ENCODE measurements around the gene CDRT15.
"Not testable (repeated sequence)": the region's sequence is repeated elsewhere in the genome, so short reads cannot be mapped to it uniquely, and the experiment has no call there.

The CDRT15 gene

GRCh38 chr17:14245629-14246028 is 9.0 kb upstream of the CDRT15 start:
- Histone ChIP-seq H3K27ac (replicated peaks; ENCODE audit: low read length) (no peak overlapping the region), H3K4ac (ENCODE audit: low read length) (no peak overlapping the region), H4K91ac (ENCODE audit: low read depth, low read length, poor library complexity) (no peak overlapping the region), H2AK5ac (ENCODE audit: low read depth, low read length) (no peak overlapping the region), H3K9me3 (replicated peaks in 1 of 2; ENCODE audit: control insufficient read depth in 2 of 2, insufficient read depth in 1 of 2, low read depth in 1 of 2, low read length in 2 of 2) (no peaks in the 10 kb centered on the region), H2AFZ (ENCODE audit: low read length) (no peak overlapping the region), H3K4me1 (ENCODE audit: control insufficient read depth in 2 of 2, insufficient read depth in 1 of 2, low read depth in 1 of 2, low read length in 2 of 2) (peaks cover 0 to 3% of the 10 kb centered on the region in 2 donors), H3K27me3 (ENCODE audit: control insufficient read depth in 3 of 3, insufficient read depth in 3 of 3, low read depth in 1 of 3, low read length in 3 of 3) (no peaks in the 10 kb centered on the region), H3K9ac (ENCODE audit: low read depth, low read length, poor library complexity) (no peak overlapping the region), H2BK12ac (ENCODE audit: low read length) (no peak overlapping the region), H3K23ac (ENCODE audit: low read depth, low read length, poor library complexity) (no peak overlapping the region), H2BK5ac (ENCODE audit: low read length) (no peak overlapping the region), H2BK15ac (ENCODE audit: low read length) (no peak overlapping the region), H4K8ac (ENCODE audit: low read depth, low read length) (no peak overlapping the region), H3K4me2 (ENCODE audit: insufficient read depth, low read length, poor library complexity, severe bottlenecking) (no peak overlapping the region), H2BK120ac (ENCODE audit: low read depth, low read length) (no peak overlapping the region), H3K36me3 (replicated peaks in 1 of 2; ENCODE audit: control insufficient read depth in 2 of 2, insufficient read depth in 2 of 2, low read length in 2 of 2) (no peaks in the 10 kb centered on the region), H3K4me3 (ENCODE audit: low read length in 2 of 2) (no peak overlapping the region), H3K14ac (ENCODE audit: low read length) (no peak overlapping the region), H3K79me1 (ENCODE audit: low read depth, low read length) (no peaks in the 10 kb centered on the region), H3K18ac (ENCODE audit: low read length) (no peak overlapping the region)
- DNase-seq (ENCODE audit: low spot score) = no peak
- no CpG with 5 or more reads among the region's 3 CpGs for WGBS, 2 donors (ENCODE audit: extremely low coverage in 2 of 2, insufficient read length in 2 of 2, insufficient replicate concordance in 1 of 2)

DNA sequence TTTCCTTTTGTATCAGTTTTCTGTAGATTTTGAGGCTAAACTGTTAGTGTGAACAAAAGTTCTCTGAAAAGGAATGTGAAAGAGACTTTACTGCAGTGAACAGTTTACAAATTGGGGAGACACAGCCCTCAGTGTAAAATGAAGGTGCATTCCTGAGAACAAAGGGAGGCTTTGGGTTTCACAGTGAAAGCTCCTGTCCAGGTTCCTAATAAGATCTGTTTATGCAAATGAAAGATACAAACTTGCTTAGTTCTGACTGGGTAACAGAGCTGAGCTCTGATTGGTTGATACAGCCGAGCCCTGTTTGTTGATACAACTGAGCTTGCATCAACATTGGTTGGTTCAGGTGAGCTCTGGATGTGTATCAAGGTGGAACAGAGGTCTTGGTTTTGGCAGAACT is 8.3 kb upstream of the CDRT15 start:
- DNase-seq (ENCODE audit: low spot score) = peak; percentile 54
- no peak overlapping the region for H3K27ac ChIP-seq (replicated peaks; ENCODE audit: low read length)
- peak overlapping the region; percentile 0 for H2AFZ ChIP-seq (ENCODE audit: low read length)
- no peak overlapping the region for H2BK15ac ChIP-seq (ENCODE audit: low read length)
- H2BK12ac ChIP-seq (ENCODE audit: low read length) = no peak overlapping the region
- no peak overlapping the region for H3K4me2 ChIP-seq (ENCODE audit: insufficient read depth, low read length, poor library complexity, severe bottlenecking)
- no peaks in the 10 kb centered on the region for H3K79me1 ChIP-seq (ENCODE audit: low read depth, low read length)
- H4K91ac ChIP-seq (ENCODE audit: low read depth, low read length, poor library complexity) = no peak overlapping the region
- no peak overlapping the region for H2BK120ac ChIP-seq (ENCODE audit: low read depth, low read length)
- H3K4me3 ChIP-seq (ENCODE audit: low read length in 2 of 2) = no peak overlapping the region
- H3K18ac ChIP-seq (ENCODE audit: low read length) = no peak overlapping the region
- no peak overlapping the region for H2BK5ac ChIP-seq (ENCODE audit: low read length)
- H3K9me3 ChIP-seq (replicated peaks in 1 of 2; ENCODE audit: control insufficient read depth in 2 of 2, insufficient read depth in 1 of 2, low read depth in 1 of 2, low read length in 2 of 2) = no peaks in the 10 kb centered on the region
- WGBS, 2 donors (ENCODE audit: extremely low coverage in 2 of 2, insufficient read length in 2 of 2, insufficient replicate concordance in 1 of 2) = no CpG with 5 or more reads among the region's 1 CpG
- no peak overlapping the region for H3K9ac ChIP-seq (ENCODE audit: low read depth, low read length, poor library complexity)
- no peak overlapping the region for H2AK5ac ChIP-seq (ENCODE audit: low read depth, low read length)
- H3K23ac ChIP-seq (ENCODE audit: low read depth, low read length, poor library complexity) = no peak overlapping the region
- H4K8ac ChIP-seq (ENCODE audit: low read depth, low read length) = no peak overlapping the region
- H3K14ac ChIP-seq (ENCODE audit: low read length) = no peak overlapping the region
- H3K27me3 ChIP-seq (ENCODE audit: control insufficient read depth in 3 of 3, insufficient read depth in 3 of 3, low read depth in 1 of 3, low read length in 3 of 3) = no peaks in the 10 kb centered on the region
- H3K4me1 ChIP-seq (ENCODE audit: control insufficient read depth in 2 of 2, insufficient read depth in 1 of 2, low read depth in 1 of 2, low read length in 2 of 2) = peaks cover 0 to 3% of the 10 kb centered on the region in 2 donors
- H3K4ac ChIP-seq (ENCODE audit: low read length) = no peak overlapping the region
- no peaks in the 10 kb centered on the region for H3K36me3 ChIP-seq (replicated peaks in 1 of 2; ENCODE audit: control insufficient read depth in 2 of 2, insufficient read depth in 2 of 2, low read length in 2 of 2)

- not testable (repeated sequence) for H3K4me3 ChIP-seq (ENCODE audit: low read length in 2 of 2); H3K36me3 ChIP-seq (replicated peaks in 1 of 2; ENCODE audit: control insufficient read depth in 2 of 2, insufficient read depth in 2 of 2, low read length in 2 of 2); H2BK12ac ChIP-seq (ENCODE audit: low read length); H2BK5ac ChIP-seq (ENCODE audit: low read length); H4K91ac ChIP-seq (ENCODE audit: low read depth, low read length, poor library complexity); H3K27ac ChIP-seq (replicated peaks; ENCODE audit: low read length); H3K14ac ChIP-seq (ENCODE audit: low read length); H3K9ac ChIP-seq (ENCODE audit: low read depth, low read length, poor library complexity); DNase-seq (ENCODE audit: low spot score); H3K4me2 ChIP-seq (ENCODE audit: insufficient read depth, low read length, poor library complexity, severe bottlenecking); H3K9me3 ChIP-seq (replicated peaks in 1 of 2; ENCODE audit: control insufficient read depth in 2 of 2, insufficient read depth in 1 of 2, low read depth in 1 of 2, low read length in 2 of 2); H3K4ac ChIP-seq (ENCODE audit: low read length); H3K18ac ChIP-seq (ENCODE audit: low read length); H3K4me1 ChIP-seq (ENCODE audit: control insufficient read depth in 2 of 2, insufficient read depth in 1 of 2, low read depth in 1 of 2, low read length in 2 of 2); H2AFZ ChIP-seq (ENCODE audit: low read length); H4K8ac ChIP-seq (ENCODE audit: low read depth, low read length); H2BK120ac ChIP-seq (ENCODE audit: low read depth, low read length); H2AK5ac ChIP-seq (ENCODE audit: low read depth, low read length); H2BK15ac ChIP-seq (ENCODE audit: low read length); H3K23ac ChIP-seq (ENCODE audit: low read depth, low read length, poor library complexity); H3K27me3 ChIP-seq (ENCODE audit: control insufficient read depth in 3 of 3, insufficient read depth in 3 of 3, low read depth in 1 of 3, low read length in 3 of 3); H3K79me1 ChIP-seq (ENCODE audit: low read depth, low read length)
- no CpG with 5 or more reads among the region's 5 CpGs for WGBS, 2 donors (ENCODE audit: extremely low coverage in 2 of 2, insufficient read length in 2 of 2, insufficient replicate concordance in 1 of 2)
Measured at GRCh38 chr17:14239271-14239670, 2.6 kb upstream of the CDRT15 start.

DNA sequence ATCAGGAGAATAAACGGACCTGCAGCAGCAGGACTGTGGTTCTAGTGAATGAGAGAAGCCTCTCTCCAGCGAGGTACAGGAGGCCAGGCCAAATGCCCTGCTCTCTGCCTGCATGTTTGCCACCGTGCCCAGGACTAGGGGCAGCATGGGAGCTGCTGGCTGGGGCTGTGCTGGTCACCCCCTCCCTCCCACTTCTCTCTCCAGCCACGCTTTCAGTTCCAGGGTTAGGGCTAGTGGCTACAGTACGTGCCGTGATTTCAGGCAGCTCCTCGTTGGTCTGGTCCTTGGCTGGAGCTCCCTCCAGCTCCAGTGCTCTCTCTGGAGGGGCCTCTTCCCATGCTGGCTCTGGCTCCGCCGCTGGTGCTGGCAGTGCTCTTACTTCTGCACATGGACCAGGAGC is 630 bp downstream of the CDRT15 start:
- H3K4me3 ChIP-seq (ENCODE audit: low read length in 2 of 2); H2BK120ac ChIP-seq (ENCODE audit: low read depth, low read length): not testable (repeated sequence)

More for the DNA sequence above, 630 bp downstream of the CDRT15 start:
- not testable (repeated sequence) for H2BK5ac ChIP-seq (ENCODE audit: low read length); H3K4me1 ChIP-seq (ENCODE audit: control insufficient read depth in 2 of 2, insufficient read depth in 1 of 2, low read depth in 1 of 2, low read length in 2 of 2); H4K8ac ChIP-seq (ENCODE audit: low read depth, low read length); H3K9me3 ChIP-seq (replicated peaks in 1 of 2; ENCODE audit: control insufficient read depth in 2 of 2, insufficient read depth in 1 of 2, low read depth in 1 of 2, low read length in 2 of 2); H3K4ac ChIP-seq (ENCODE audit: low read length); H3K4me2 ChIP-seq (ENCODE audit: insufficient read depth, low read length, poor library complexity, severe bottlenecking); H2BK12ac ChIP-seq (ENCODE audit: low read length); H2AK5ac ChIP-seq (ENCODE audit: low read depth, low read length); H3K18ac ChIP-seq (ENCODE audit: low read length); H3K14ac ChIP-seq (ENCODE audit: low read length); H3K79me1 ChIP-seq (ENCODE audit: low read depth, low read length); H3K23ac ChIP-seq (ENCODE audit: low read depth, low read length, poor library complexity); H4K91ac ChIP-seq (ENCODE audit: low read depth, low read length, poor library complexity); DNase-seq (ENCODE audit: low spot score); H3K27ac ChIP-seq (replicated peaks; ENCODE audit: low read length); H3K36me3 ChIP-seq (replicated peaks in 1 of 2; ENCODE audit: control insufficient read depth in 2 of 2, insufficient read depth in 2 of 2, low read length in 2 of 2); H2AFZ ChIP-seq (ENCODE audit: low read length); H3K27me3 ChIP-seq (ENCODE audit: control insufficient read depth in 3 of 3, insufficient read depth in 3 of 3, low read depth in 1 of 3, low read length in 3 of 3); H3K9ac ChIP-seq (ENCODE audit: low read depth, low read length, poor library complexity); H2BK15ac ChIP-seq (ENCODE audit: low read length)
- no CpG with 5 or more reads among the region's 9 CpGs for WGBS, 2 donors (ENCODE audit: extremely low coverage in 2 of 2, insufficient read length in 2 of 2, insufficient replicate concordance in 1 of 2)

Data from neuronal stem cell (in vitro differentiated cells).